IPS-NIHi11 (cell line): ENCODE results near the gene AAGAB.
A peak's percentile ranks its signal among the peaks of the same experiment; 100 is the strongest.
"Not testable (repeated sequence)": the region's sequence is repeated elsewhere in the genome, so short reads cannot be mapped to it uniquely, and the experiment has no call there.

ENCODE experiments used
- DNase-seq: peaks from one replicate; pipeline ENCODE4 v3.0.0; 2012; ENCODE audit warnings: mixed read lengths, low spot score

The AAGAB gene, protein sequence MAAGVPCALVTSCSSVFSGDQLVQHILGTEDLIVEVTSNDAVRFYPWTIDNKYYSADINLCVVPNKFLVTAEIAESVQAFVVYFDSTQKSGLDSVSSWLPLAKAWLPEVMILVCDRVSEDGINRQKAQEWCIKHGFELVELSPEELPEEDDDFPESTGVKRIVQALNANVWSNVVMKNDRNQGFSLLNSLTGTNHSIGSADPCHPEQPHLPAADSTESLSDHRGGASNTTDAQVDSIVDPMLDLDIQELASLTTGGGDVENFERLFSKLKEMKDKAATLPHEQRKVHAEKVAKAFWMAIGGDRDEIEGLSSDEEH

DNA sequence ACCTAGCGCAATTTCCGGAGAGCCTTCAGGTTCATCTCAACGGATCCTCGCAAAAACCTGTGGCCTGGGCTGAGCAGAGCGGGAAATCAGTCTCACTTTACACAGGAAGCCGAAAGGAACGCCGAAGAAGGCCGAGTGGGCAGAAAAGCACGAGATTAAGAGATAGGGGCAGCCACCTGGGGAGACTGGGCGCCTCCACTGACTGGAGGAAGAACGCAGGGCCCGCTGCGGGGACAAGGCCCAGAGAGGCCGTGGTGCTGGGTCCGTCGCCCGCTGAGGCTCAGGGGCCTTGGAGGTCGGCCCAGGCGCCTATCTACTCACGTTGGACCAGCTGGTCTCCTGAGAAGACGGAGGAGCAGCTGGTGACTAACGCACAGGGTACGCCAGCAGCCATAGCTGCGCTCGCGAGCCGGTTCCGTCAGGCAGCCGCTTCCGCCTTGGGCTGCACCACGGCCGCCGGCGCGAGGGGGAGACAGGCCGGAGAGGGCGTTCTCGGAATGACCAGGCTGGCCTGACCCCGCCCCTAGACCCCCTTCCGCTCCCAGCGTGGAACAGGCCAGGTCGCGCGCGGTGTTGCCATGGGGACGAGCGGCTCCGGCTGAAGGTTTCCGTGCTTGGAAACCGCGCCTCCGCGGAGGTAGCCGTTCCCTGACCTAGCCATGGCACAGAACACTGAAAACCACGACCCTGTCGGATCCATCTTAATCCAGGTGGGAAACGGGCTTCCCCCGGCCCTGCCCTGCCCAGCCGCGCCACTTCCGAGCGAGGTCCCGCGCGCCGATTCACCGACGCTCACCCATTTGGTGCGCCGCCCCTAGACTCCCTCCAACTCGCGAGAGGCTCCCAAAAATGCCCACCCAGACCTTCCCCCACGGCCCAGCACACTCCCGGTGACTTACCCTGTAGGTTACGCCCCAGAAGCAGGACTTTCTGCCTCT, at the start of gene AAGAB, which contains the start of gene IQCH:
AAGAB (minus strand) TSS at position 424 of the 938 bp plus-strand sequence; CDS start at position 394, 30 bp downstream.
IQCH (plus strand) TSS at position 549 of the 938 bp plus-strand sequence; CDS start at position 660, 111 bp downstream.
- peak; percentile 99 for DNase-seq

DNA sequence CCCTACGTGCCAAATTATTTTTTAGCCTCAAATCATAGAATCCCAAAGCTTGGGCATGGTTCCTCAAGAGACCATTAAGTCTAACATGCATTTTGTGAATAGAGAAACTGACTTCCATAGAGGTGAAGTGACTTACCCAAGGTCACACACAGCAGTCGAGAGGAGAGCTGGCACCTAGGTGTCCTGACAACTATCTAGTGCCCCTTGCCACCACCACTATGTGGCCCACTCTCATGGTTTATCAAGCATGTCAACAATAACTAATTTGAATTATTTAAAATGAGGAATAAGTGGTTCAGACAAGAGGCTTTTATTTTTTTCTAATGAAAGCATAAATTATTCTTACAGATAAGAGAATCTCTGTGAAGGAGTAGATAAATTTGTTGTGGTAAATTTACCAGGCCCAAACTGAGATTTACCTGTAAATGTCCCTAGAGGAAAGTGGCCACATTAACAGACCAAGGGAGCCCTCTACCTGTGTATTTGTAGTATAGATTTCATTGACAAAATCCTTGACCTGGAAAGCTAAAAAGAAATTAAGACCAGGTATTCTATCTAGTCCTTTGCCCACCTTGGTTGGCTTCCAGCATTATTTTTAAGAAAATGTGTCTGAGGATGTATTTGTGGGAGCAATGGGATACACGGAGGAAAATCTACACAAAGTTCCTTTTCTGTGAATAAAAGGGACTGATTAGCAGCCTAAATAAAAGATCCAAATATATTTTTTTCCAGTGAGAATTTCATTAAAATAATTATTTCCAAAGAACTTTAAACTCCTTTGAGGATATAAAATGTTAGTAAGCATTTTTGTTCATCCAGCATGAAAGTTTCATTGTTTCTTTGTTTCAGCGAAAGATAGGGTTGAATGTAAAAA, 49.3 kb upstream of the AAGAB start:
- DNase-seq: peak; percentile 33

DNA sequence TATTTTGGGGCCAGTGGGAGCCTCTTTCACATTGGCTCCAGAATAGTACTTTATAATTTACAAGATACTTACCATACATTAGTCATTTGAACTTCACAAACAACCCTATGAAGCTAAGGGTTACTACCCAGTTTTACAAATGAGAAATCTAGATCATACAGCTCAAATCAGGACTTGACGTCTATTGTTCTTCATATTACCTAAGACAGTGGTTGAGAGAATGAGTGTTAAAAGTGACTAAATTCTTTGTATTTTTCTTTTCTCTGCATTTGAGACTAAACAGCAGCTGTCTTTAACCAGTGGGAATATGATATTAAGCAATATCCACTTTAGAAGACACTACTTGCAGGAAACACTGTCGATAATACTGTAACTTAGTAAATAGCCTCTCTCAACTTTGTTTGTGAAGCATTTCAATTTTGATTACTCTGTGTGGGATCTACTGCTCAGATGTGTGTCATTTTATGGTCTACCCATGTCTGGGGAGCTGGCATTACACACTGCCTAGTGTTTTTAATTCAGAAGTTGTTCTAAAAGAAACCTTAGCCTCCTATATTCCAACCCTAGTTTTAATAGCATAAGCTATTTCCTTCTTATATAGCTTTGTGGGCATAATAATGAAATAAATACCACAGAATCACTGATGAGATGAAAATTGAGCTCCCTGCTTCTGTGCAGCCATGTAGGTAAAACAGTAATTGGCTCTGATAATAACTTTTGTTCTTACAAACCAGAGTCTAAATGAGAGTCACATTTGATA, 46.0 kb upstream of the AAGAB start:
- no peak for DNase-seq

DNA sequence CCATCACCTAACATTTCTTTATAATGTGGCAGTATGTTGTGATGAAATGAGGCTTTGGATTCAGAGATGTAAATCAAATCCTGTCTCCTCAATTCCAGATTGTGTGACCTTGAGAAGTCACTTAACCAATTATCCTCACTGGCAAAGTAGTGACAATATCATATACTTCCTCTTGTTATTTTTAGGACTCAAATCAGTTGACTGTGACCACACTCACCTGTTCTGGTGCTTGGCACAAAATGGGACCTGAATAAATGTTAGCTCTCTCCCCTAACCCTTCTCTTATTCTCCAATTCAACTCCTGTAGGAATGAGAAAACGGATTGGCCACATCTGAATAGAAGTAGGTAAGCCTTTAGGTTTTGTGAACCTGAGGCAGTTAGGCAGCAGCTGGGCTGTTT, 42.2 kb upstream of the AAGAB start:
- DNase-seq: no peak

DNA sequence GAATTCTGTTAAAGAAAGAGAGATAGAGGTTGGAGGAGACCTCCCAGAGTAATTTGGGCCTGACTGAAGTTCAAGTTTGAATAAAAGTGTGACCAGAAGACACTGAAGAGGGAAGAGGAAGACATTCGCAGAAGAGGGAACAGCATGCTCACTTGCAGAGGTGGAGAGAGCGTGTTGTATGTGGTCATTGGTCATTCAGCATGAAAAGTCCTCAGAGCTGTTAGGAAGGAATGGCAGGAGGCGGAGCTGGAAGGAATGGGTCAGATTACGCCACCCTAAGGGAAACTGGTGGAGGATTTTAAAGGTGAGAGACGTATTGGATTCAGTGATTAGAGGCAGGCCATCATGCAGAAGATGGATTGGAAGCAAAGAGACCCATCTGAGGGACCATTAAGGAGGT, 41.7 kb upstream of the AAGAB start:
- DNase-seq: peak; percentile 60

DNA sequence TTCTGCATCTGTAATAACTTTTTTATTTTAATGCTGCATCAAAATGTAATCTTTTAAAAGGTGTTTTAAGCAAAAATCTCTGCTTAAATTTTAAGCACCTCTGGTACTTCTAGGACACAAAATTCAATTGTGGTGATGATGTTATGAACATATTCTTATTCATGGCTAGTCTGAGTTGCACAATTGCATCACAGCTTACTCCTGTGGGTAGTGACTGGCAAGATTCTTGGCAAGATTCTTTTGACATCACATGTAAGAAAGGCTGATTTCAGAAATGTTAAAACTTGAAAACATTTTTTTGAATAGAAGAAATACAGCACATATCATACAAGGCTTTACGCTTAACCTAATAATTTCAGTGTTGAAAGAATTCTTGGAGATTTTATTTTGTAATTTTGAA, 35.9 kb upstream of the AAGAB start:
- DNase-seq: no peak

DNA sequence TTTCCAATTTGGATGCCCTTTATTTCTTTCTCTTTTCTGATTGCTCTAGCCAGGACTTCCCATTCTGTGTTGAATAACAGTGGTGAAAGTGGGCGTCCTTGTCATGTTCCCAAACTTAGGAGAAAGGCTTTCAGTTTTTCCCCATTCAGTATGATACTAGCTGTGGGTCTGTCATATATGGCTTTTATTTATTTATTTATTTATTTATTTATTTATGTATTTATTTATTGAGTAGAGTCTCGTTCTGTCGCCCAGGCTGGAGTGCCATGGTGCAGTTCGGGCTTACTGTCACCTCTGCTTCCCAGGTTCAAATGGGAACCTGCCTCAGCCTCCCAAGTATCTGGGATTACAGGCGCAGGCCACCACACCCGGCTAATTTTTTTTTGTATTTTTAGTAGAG, 31.9 kb upstream of the AAGAB start:
- DNase-seq: not testable (repeated sequence)

DNA sequence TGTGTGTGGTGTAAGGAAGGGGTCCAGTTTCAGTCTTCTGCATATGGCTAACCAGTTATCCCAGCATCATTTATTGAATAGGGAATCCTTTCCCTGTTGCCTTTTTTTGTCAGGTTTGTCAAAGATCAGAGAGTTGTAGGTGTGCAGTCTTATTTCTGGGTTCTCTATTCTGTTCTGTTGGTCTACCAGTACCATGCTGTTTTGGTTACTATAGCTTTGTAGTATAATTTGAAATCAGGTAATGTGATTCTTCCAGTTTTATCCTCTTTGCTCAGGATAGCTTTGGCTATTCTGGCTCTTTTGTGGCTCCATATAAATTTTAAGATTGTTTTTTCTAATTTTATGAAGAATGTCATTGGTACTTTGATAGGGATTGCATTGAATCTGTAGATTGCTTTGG, 31.2 kb upstream of the AAGAB start:
- DNase-seq: not testable (repeated sequence)

DNA sequence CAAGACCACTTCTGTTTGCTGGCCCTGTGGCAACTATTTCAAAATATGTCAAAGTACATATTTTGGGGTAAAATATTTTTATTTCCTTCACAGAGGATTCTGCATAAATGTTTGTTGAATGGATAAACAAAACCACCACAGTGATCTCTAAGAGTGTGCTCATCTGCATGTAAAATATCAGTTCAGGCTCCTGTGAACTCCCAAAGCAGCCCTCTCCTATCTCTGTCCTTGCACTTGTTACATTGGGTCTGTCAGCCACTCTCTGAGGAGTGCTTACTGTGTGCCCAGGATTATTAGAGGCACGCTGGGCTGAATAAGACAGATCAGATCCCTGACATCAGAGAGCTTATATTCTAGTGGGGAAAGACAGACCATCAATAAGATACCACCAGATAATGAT, 27.3 kb upstream of the AAGAB start:
- no peak for DNase-seq

DNA sequence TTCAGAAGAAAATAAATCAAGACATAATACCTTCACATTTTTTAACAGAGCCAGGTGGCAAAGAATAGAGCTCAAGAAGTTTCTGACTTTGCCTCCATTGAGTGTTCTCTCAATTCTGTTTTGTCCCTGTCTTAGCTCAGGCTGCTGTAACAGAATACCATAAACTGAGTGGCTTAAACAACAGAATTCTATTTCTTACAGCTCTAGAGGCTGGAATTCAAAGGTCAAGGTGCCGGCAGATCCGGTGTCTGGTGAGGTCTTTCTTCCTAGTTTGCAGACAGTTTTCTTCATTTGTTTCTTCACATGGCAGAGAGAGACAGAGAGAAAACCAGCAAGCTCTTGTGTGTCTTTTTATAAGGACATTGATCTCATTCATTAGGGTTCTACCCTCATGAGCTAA, 25.8 kb upstream of the AAGAB start:
- DNase-seq: no peak

DNA sequence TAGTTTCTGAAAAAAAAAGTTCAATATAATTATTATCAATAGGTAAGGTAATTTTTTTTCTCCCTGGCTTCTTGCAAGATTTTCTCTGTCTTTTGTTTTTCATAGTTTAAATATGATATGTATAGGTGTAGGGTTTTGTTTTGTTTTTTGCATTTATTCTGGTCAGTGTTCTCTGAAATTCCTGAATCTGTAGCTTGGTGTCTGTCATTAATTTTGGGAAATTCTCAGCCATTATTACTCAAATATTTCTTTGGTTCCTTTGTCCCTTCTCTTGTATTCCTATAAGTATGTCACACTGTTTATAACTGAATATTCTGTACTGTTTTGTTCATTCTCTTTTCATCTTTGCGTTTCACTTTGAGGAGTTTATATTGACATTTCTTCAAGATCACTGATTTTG, 22.2 kb upstream of the AAGAB start:
- no peak for DNase-seq

DNA sequence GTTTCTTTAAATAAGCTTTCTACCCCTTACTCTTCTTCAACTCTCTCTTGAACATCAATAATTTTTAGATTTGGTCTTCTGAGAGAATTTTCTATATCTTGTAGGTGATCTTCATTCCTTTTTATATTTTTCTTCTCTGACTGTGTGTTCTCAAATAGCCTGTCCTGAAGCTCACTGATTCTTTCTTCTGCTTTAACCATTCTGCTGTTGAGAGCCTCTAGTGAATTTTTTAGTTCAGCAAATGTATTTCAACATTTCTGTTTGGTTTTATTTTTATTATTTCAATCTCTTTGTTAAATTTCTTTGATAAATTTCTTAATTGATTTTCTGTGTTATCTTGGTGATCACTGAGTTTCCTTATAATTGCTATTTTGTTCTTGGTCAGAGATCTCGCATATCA, 19.8 kb upstream of the AAGAB start:
- no peak for DNase-seq

DNA sequence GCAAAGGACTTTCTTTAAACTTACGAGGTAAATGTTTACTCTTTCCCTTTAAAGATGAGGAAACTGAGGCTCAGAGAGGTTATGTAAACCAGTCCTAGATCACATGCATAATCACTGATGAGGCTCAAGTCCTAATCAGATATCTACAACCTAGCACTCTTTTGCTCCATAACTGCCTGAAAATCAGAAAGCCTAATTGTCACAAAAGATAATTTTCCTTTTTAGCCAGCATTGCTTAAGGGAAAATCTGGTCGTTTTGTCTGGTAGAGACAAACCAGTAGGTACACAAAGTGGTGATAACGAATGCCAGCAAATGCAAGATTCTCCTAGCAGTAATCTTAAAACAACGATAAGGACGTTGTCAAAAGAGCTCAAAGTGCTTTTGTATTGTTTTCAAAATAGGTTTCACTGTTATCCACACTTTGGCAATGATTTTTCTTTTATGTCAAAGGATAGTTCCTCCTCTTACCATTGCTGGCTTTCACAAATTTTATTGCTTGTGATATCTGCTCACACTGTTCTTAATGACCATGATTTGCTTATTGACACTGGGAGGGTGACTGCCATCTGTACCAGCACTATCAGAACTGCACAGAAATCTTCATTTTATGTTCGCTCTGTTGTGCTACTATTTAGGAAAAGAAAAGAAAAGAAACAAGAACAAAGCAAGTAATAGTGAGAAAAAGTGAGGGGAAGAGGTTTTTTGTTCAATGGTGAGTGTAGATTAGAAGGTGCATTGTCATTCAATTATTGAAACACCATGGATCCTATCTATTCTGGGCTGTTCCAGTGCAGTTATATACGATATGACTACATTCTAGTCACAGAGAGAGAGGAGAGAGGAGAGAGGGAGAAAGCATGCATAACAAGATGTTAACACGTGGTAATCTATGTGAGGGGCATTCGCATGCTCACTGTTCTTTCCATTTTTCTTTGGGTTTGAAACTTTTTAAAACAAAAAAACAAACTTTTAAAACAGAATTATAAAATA, 13.8 kb upstream of the AAGAB start:
- no peak for DNase-seq

DNA sequence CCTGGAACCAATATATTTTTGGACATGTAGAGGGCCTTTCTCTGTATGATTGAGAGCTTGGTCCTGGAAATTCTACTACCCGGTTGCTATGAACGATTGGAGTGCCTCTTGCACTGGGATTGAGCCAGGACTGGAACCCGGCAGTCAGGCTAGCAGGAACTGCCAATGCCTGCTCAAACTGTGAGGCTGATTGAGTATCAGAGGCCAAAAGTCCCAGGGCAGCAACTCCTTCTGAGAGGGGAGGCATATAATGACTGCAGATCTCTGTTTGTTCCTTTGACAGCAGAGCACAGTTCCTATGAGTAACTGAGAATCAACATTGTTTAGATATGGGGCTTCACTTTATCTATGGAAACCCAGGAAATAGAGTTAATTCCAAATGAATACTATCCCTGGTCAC, 13.0 kb upstream of the AAGAB start:
- no peak for DNase-seq

DNA sequence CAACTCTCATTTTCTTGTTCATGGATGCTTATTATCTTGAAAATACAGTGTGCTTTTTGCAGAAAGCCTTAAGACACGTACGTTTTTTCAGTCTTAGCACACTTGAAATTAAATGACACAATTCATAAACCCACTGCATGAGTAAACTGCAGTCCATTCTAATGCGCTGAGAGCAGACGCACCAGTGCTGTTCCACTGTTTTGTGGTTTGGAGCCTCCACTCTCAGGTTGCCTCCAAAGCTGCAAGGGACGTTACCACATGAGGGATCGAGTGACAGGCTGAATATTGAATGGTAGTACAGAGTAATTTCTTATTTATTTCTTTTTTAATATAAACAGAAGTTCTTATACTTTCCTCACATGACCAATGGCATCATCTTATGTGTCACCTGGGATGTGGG, 12.4 kb upstream of the AAGAB start:
- no peak for DNase-seq

DNA sequence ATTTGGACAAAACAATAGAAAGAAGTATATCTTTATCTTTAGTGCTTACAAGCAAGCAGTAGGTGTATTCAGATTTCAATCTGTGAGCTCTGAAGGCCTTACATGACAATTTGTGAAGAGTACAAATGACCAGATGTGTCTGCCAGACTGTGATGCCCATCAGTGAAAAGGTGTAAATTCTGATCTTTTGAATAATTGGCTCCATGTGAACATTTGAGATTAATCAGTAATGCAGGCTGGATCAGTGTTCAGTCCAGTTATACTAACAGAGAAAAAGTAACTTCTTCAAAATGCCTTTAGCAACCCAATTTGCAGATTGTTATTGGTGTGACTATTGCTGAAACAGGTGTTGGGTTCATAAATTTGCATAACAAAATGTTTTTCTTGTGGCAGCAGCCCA, 5.3 kb upstream of the AAGAB start:
- no peak for DNase-seq

DNA sequence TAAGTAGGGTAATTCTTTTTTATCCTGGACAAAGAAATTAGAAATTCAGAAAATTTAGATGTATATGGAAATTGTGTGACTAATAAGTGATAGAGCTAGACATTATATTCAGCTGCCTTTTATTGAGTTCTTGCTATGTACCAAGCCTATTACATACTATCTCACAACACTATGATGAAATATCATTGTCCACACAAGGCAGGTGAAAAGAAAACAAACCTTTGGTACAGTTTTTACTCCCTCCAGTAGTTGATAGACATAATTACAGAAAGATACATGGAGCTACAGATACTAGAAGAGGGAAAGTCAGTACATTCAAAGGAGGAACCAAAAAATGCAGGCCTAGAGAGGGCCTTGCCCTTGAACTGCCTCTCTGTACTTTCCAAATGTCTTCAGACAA, 4.9 kb upstream of the AAGAB start:
- DNase-seq: no peak

DNA sequence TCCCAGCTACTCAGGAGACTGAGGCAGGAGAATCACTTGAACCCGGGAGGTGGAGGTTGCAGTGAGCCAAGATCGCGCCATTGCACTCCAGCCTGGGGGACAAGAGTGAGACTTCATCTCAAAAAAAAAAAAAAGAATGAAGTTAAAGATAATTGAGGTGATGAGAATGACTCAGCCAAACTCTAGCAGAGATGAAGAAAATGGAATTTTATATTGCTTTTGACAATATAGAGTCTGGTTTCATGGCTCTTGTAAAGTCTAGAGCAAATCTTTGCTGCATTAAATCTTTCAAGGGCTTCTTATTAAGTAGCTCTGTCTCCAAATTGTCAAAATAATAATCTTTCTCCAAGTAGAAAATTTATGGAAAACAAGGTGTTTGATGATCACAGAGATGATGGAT, 4.0 kb upstream of the AAGAB start:
- DNase-seq: not testable (repeated sequence)

DNA sequence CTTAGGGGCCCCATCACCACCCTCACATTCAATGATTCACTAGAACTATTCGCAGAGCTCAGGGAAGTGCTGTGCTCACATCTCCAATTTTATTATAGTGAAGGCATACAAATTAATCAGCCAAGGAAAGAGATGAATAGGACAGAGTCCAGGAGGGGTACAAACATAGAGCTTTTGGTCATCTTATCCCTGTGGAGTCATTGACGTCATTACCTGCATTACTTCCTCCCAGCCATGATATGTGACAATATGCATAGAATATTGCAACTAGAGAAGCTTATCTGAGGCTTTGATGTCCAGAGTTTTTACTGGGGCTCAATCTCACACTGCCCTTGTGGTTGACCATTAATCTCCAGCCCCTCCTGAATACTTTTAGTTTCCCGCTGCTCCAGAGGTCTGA, 1.6 kb upstream of the AAGAB start:
- DNase-seq: no peak

DNA sequence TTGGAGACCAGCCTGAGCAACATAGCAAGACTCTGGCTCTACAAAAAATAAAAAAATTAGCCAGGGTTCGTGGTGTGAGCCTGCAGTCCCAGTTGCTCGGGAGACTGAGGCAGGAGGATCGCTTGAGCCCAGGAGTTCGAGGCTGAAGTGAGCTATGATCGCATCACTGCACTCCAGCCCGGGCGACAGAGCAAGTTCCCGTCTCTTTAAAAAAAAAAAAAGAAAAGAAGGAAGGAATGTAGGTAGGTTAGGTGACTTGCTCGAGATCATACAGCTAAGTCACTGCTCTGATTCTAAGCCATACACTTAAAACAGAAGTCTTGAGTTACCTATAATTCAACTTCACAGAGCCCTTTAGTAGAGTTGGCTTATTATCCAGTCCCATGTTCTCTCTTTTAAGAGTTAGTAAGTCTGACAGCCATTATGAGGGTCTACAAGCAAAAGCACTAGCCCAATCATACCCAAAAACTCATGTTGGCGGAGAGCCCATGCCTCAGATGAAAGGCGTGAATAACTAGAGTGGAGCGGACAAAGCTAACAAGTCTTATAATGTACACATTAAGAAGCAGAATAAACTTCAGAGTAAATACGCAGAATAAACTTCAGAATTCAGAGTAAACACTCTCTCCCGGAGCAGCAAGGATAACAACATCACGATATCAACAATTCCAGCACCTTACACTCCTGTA, 768 bp downstream of the AAGAB start:
- DNase-seq: no peak
